GM18868 (cell line): Measurements from ENCODE around the gene ITGAE.
"Not testable (repeated sequence)": the region's sequence is repeated elsewhere in the genome, so short reads cannot be mapped to it uniquely, and the experiment has no call there.

Source experiments
- ATAC-seq: cut with Tn5 transposase; IDR thresholded peaks from one replicate; pipeline ENCODE4 v1.9.1; 2021; ENCODE audit warnings: mild to moderate bottlenecking, moderate library complexity; ENCODE audit not compliant: unreplicated experiment

The ITGAE gene

DNA sequence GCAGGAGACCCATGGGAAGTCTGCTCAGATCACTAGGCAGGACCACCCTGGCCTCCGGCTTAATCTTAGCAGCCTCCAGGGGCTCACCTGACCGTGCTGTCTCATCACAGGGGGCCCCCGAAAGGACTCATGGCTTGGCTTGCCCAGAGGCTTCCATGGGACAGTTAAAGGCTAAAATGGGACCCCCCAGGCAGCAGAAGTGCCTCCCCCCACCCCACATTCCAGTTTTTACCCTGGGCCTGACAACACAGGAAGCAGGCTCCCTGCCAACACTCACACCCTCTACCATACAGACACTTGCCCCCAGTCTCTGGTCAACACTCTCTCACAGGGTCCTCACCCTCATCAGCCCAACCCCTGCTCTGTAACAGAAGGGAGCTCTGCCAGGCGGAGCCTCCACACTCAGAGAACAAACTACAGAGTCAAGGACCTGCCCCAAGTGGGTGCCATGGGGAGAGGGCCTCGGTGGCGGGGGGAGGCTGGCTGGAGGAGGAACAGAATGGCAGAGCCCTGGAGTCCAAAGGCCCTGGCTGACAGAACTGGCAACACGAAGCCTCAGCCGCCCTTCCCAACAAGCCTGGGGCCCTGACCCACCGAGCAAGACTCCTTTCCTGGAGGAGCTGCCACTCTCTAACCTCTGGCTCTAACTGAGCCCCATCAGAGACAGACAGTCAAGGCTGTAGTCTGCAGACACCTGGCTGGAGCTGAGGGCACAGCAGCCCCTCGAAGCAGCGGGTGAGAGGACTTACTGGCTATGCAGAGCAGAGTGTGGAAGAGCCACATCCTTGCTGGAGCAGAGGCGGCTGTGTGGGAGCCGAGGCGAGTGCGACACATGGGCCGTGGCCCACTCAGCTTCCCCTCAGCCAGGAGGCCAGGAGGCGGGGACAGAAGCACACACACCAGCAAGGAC lies at the start of gene ITGAE:
ITGAE (minus strand) TSS at position 827 of the 910 bp plus-strand sequence; CDS start at position 783, 44 bp downstream.
- ATAC-seq: no peak

- no peak for ATAC-seq
Observed at GRCh38 chr17:3848229-3848835, 47.3 kb upstream of the ITGAE start.

DNA sequence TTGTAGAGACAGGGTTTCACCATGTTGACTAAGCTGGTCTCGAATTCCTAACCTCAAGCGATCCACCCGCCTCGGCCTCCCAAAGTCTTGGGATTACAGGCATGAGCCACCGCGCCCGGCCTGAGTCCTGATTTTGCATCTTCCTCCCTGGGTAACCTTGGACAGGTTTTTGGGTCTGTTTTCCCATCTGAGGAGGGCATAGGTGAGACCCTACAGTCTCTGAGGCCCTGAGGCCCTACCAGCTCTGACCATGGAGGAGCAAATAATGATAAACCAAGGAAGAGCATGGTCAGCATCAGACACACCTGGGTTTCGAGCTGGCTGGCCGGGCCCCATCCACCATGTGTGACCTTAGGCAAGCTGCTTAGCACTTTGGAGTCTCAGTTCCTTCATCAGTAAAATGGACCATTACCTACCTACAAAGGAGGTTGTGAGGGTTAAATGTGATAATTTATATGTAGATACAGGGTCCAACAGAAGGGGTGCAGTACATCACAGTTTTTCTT lies 46.2 kb upstream of the ITGAE start:
- no peak for ATAC-seq

DNA sequence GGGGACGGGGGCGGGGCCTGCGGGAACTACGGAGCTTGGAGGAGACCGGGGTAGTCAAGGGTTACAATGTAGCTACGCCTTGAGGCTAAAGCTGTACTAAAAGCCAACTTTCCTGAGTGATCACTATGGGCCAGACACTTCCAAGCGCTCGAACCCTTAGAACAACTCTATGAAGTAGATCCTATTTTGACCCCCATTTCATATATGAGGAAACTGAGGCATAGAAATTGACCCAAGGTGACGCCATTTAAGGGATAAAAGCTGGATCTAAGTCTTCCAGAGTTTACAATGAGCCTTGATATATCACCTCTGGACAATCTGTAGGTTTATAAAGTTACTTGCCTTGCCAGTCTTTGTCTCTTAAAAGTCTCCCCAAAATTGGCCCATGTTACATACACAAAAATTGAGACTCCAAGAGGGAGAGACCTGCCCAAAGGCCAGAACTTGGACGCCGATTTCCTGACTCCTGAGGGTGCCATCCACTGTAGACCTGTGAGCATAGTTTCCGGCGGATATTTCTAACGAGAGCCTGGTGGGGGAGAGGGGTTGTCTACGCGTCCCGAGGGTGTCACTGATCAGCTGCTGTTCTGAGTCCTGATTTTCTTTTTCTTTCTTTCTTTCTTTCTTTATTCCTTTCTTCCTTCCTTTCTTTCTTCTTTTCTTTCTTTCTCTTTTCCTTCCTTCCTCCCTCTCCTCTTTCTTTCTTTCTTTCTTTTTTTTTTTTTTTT lies 45.6 kb upstream of the ITGAE start:
- no peak for ATAC-seq

GRCh38 chr17:3845621-3846436 lies 44.8 kb upstream of the ITGAE start, which contains the start of gene NCBP3:
TSS of gene NCBP3 (minus strand) at chr17:3846246. CDS start at chr17:3846223, 23 bp downstream.
- ATAC-seq: peak; percentile 94

DNA sequence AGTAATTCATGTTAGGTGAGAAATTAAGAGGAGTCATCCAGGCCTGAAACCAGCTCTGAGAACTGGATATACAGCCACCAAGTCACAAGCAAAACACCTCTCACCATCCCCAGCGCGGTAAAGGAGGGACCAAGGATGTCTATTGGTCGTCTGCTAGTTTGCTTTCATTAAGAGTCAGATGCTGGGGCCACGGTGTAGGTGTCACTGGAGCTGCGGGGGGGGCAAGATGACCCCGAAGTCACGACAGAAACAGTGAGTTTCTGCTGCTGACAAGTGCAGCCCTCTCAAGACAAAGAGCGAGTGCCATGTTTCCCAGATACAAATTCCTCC lies 44.3 kb upstream of the ITGAE start:
- no peak for ATAC-seq

DNA sequence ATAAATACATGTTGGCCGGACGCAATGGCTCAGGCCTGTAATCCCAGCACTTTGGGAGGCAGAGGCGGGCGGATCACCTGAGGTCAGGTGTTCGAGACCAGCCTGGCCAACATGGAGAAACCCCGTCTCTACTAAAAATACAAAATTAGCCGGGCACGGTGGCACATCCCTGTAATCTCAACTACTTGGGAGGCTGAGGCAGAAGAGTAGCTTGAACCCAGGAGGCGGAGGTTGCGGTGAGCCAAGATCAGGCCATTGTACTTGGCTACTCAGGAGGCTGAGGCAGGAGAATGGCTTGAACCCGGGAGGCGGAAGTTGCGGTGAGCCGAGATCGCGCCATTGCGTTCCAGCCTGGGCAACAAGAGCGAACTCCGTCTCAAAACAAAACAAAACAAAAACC lies 43.6 kb upstream of the ITGAE start:
- not testable (repeated sequence) for ATAC-seq

DNA sequence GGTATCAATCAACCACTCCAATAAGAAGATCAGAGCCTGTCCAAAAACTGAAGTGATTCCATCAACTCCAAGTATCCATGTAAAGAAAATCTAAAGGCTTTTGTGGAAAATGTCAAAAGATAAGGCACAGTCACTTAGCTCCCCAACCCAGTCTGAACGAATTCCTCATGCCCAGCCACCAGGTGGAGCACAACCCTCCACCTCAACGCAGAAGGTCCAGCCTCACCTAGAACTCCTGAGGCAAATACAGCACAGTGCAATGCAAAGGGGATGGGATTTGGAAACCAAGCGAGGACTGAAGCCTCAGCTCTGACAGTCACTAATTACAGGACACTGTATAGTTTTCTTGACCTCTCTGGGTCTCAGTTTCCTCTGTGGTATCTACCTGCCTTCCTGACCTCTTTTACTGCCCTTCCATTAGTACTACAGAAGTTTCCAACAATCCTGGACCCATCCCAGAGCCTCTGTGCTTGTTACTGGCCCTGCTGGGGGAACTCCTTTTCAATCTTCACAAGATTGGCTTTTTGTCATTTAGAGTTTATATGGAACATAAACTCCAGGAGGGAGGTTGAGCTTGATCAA lies 43.0 kb upstream of the ITGAE start:
- no peak for ATAC-seq

DNA sequence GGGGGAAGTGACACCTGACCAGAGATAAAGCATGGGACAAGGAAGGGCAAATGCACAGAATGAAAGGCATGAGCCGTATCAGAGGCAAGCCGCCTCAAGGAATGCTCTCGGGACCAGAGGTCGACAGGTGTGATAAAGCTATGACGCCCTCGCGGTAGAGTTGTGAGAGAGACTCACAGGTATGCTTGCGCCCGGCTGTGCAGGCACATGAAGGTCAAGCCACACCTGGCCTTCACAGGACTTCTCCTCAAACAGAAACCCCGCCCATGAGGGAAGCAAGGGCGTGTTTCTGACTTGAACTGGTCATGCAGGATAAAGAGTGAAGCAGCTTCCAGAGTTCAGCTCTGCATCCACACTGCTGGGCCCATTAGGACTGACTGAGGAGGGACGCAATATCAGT lies 37.2 kb upstream of the ITGAE start:
- no peak for ATAC-seq

DNA sequence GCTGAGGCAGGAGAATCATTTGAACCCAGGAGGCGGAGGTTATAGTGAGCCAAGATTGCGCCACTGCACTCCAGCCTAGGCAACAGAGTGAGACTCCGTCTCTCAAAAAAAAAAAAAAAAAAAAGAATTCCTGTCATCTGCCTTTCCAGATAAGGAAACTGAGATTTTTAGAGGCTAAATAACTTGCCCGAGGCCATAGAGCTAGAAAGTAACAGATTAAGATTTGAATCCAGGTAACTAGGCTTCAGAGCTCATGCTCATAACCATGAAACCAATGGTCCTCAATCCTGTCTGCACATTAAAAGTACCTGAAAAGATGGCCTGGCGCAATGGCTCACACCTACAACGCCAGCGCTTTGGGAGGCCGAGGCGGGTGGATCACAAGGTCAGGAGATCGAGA lies 35.6 kb upstream of the ITGAE start:
- no peak for ATAC-seq

DNA sequence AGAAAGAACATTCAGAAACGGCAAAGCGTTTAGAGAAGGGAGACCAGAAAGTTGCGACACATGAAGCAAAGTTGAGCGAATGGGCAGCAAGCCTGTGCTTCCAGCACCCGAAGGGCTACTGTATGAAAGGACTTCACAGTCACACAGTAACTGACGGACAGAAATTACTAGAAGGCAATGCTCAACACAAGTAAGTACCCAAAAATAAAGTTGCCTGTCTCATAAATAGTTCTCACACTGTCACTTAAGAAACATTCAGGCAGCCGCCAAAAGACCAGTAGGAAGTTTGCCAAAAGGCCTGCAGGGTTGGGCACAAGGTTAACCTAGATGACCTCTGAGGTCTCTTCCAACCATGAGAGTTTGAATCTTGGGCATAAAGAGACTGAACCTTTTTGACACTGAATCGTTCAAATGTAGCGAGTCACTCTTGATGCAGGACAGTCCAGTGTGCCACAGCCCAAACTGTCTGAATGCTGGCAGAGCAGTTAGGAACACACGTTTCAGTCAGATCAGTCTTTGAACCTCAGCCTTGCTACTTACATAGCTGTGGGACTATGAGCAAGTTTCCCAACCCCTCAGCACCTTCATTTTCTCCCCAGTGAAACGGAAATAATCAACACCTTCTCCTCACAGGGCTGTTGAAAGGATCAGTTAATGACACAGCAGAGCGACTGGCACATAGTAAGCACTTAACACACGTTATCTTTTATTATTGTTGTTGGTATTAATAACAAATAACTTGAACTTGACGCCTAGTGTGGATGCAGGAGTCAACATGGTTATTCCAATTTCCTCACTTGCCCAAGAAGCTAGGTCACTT lies 34.6 kb upstream of the ITGAE start:
- no peak for ATAC-seq

DNA sequence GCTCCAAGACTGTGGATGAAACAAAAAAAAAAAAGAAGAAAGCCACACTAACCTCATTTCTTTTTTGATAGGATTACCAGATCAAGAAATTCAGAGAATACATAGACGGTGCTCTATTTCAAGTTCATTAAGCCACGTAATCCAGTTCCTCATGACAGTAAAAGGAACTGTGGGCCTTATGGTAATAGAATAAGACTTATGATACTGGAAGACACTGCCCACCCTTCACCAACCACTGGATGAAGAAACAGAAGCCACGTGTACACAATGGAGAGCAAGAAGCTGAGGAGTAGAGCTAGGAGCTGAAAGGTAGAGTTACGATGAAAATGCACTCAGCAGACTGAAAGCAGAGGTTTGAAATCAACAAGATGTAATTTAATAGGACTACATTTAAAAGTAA lies 33.8 kb upstream of the ITGAE start:
- no peak for ATAC-seq

- no peak for ATAC-seq
Observed at GRCh38 chr17:3828852-3829232, 27.9 kb upstream of the ITGAE start.

GRCh38 chr17:3828151-3828851 lies 27.3 kb upstream of the ITGAE start:
- ATAC-seq: no peak

DNA sequence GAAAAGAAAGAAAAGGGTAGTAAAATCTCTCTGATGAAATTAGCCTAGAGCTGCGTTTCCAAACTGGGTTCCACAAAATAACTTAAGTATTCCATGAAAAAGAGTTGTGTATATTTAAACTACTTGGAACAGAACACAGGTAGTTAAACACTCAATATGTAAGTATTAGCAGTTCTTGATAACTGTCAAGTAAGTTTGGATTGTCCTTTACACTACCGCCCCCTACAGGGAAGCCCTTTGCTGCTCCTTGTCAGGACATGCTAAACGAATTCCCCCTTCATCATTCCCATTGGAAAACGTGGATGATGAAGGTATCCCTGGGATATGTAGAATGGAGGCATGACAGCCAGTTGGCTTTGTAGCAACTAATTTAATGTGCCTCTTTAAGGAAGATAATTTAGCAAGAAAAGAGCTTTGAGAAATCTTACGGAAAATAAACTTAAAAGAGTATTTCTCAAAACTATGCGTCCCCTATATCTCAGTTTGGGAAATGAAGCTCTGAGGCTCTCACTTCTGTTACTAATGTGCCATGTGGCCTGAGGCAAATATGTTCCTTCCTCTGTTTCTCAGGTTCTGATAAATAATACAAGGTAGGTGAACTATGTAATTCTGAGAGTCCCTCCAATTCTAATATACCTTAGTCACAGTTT lies 26.3 kb upstream of the ITGAE start:
- ATAC-seq: no peak

DNA sequence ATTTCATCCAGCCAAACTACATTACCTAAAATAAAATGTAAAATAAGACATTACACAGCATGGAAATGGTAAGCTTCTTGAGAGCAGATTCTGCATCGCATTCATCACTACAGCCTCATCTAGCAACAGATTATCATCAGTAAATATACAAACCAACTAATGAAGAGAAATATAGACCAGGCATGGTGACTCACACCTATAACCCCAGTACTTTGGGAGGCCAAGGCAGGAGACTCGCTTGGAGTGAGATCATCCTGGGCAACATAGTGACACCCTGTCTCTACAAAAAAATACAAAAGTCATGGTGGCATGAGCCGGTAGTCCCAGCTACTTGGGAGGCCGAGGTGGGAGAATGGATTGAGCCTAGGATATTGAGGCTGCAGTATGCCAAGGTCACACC lies 25.2 kb upstream of the ITGAE start:
- no peak for ATAC-seq

- no peak for ATAC-seq
Observed at GRCh38 chr17:3821101-3821500, 20.1 kb upstream of the ITGAE start.

- no peak for ATAC-seq
Observed at GRCh38 chr17:3818786-3819185, 17.8 kb upstream of the ITGAE start.
